HG02840 (cell line): ENCODE data around the gene HSPB8.

Experiments used
- ATAC-seq: cut with Tn5 transposase; IDR thresholded peaks from one replicate; pipeline ENCODE4 v1.9.1; 2021; ENCODE audit warnings: mild to moderate bottlenecking, moderate library complexity, moderate number of reproducible peaks; ENCODE audit not compliant: unreplicated experiment, low FRiP score

Gene HSPB8

GRCh38 chr12:119168721-119169120 is 10.0 kb upstream of the HSPB8 start:
- no peak for ATAC-seq

- no peak for ATAC-seq
These were observed 9.6 kb upstream of the HSPB8 start for GRCh38 chr12:119169150-119169549.

DNA sequence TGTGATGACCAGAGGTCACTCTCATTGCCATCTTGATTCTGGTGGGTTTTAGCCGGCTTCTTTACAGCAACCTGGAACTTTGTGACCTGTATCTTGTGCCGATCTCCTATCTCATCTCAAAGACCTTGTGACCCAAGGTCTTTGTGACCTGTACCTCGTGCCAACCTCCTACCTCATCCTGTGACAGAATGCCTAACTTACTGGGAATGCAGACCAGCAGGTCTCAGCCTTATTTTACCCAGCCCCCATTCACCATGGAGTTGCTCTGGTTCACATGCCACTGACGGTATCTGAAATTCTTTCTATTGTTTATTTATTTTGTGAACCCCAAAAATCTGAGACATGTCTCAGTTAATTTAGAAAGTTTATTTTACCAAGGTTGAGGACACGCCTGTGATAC is 7.4 kb upstream of the HSPB8 start:
- no peak for ATAC-seq

GRCh38 chr12:119171691-119172425 is 6.9 kb upstream of the HSPB8 start:
- ATAC-seq, result no peak

DNA sequence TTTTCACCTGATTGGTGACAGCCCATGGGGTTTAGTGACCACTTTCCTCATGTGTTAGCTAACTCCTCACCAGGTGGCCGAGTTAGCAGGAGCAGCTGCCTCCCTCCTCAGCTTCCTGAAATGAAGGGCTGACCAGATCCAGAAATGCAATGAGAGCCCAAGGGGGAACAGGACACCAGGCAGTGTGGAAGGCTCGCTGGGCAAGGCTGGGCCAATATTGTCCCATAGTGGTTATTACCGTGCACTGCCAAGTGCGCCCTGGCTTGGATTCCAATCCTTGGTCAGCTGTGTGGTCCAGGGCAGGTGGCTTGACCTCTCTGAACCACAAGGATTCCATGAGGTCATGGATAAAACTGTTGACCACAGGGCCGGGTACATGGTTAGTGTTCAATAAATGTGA is 3.6 kb upstream of the HSPB8 start:
- ATAC-seq, result no peak

- ATAC-seq, result no peak
These were observed 2.3 kb upstream of the HSPB8 start for GRCh38 chr12:119176267-119177055.

GRCh38 chr12:119177056-119177325 is 1.7 kb upstream of the HSPB8 start:
- no peak for ATAC-seq

DNA sequence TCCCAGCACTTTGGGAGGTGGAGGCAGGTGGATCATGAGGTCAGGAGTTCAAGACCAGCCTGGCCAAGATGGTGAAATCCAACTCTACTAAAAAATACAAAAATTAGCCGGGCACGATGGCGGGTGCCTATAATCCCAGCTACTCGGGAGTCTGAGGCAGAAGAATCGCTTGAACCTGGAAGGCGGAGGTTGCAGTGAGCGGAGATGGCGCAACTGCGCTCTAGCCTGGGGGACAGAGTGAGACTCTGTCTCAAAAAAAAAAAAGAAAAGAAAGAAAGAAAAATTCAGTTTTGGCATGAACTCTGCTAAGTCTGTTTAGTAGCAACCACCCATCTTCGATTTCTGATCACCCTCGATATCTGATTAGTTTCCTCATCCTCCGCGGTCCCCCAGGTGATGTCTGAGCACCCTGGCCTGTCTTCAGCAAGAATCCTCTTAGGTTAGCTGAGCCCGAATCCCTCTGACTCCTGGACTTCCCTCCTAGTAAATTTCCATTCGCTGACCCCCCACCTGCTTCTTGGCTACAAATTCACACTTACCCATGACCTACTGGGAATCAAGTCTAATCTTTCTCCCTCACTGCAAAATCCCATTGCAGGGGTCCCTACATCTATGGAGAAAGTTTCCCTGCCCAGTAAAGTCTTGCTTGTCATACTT is 879 bp upstream of the HSPB8 start:
- no peak for ATAC-seq

DNA sequence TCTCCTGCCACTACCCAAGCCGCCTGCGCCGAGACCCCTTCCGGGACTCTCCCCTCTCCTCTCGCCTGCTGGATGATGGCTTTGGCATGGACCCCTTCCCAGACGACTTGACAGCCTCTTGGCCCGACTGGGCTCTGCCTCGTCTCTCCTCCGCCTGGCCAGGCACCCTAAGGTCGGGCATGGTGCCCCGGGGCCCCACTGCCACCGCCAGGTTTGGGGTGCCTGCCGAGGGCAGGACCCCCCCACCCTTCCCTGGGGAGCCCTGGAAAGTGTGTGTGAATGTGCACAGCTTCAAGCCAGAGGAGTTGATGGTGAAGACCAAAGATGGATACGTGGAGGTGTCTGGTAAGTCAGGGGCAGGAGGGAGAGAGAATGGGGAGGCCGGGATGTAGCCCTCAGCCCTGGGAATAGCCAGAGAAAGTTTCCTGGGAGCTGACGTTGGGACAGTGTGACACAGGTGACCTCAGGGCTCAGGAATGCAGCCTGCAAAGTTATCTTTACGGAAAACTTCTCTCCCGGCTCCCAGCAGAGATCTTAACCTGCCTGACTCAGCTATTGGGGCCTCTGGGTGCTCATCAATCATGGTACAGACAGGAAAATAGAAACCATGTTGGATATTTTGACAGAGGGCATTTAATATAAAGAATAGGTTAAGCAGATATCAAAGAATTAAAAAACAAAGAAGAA is 747 bp downstream of the HSPB8 start:
- ATAC-seq, result no peak

DNA sequence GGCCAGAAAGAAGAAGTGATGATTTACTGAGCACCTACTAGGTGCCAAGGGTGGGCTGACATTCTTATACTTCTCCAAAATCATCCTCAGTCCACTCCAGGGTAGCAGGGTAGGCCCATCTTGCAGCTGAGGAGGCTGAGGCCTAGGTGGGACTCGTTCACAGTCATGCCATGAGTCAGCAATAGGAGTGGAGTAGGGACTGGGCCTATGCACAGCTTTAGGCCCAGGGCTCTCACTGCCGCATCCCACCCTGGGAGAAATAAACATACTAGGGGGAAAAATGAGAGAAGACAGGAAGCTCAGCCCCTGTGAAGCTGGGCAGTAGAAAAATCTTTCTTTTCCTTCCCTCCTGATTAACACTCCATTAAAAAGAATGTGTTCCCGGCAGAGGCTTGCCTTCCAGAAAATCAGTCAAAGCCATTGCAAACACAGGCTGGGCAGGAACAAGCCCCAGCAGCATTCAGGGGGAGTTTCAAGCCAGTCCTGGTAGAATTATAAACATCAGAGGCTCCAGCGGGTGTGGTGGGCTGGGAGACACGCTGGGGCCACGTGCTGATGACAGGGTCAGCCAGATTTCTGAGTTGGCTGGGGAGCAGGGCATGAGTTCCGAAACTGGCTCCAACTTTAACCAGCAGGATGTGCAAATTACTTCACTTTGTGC is 1.8 kb downstream of the HSPB8 start:
- no peak for ATAC-seq

GRCh38 chr12:119181202-119181601 is 2.5 kb downstream of the HSPB8 start:
- ATAC-seq, result no peak

DNA sequence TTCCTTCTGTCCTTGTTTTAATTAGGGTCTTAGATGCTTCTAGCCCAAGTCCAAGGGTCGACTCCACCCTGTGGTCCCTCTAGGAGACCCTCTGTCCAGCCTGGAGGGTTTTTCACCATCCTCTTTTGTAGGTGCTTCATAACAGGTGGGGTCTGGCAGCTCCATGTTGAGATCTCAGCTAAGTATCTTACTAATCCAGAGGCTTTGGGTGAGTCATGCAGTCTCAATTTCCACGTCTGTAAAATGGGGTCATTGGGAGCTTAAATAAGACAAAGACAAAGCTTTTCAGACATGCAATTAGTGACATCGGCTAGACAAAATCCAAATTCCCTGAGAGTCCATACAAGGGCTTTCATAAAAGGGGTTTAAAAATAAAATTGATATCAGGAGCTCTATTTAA is 3.2 kb downstream of the HSPB8 start:
- ATAC-seq, result no peak

DNA sequence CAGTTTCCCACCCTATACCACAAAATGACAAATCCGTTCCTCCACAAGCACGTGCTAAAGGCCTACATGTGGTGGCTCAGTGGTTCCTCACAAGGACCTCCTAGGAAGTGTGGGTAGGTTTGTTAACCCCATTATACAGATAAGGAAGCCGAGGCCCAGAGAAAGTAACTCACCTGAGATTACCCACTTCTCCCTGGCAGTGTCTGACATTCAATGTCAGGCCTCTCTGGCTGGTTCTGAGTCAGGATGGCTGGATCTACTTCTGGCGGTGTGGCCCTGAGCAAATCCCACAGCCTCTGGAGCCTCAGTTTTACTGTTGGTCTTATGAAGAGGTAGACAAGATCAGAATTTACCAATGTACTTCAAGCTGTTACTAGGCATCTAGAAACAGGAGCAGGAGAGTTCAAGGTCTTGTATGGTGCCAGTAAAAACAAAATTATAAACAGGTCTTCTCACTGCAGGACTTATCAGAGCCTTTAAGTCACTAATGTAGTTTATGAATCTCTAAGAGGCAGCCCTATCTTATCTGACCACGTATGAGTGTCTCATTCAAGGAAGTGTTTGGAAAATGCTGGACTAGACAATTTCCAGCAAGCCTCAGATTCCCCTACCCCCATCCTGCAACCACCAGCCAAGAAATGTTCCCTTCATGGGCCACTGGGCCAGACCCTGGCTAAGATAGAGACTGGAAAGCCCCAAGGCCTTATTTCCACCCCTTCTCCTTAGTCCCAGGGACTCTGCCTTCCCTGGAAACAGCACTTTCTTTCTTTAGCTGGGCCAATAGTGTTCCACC is 4.2 kb downstream of the HSPB8 start:
- ATAC-seq, result no peak

DNA sequence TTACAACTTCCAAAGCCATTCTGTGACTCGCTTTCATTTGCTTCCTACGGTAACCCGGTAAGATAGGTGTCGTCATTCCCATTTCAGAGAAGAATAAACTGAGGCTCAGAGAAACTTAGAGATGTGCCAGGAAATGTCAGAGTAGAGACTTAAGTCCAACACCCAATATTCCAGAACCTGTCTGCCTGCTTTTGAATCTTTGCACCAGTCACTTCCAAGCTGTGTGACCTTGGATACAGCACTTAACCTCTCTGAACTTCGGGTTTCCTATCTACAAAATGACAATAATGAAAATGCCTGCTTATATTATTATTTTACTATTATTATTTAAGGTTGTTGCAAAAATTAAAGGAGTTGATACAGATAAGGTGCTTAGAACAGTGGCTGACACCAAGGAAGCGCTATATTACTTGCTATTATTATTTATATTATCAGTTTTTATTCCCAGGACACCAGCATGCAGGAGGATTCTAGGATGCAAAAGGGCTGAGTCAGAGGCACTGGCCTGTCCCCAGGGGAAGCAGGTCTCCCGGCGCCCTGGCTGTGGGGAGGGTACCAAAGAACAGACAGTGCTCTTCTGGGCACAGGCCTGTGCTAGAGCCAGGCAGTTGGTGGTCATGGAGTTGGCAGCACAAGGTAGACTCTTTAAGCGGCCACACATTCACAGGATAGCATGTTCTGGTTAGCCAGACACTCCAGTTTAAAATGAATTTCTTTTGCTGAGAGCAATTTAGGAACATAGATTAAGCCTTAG is 5.4 kb downstream of the HSPB8 start:
- ATAC-seq, result no peak

DNA sequence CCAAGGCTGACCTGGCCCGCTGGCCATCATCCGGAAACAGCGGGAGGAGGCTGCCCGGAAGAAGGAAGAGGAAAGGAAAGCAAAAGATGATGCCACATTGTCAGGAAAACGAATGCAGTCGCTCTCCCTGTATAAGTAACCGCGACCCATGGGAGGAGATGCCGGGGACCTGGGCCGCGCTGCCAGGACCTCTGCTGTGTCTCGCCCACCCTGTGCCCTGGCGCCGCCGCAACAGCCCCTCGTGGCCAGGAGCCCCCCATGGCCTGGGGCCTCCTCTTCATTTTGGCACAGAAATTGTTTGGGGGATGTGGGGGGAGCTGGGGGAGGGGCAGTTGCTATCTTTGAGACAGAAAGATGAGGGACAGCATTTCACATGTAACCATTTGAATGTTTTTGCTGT is 16.5 kb downstream of the HSPB8 start:
- ATAC-seq, result no peak

- no peak for ATAC-seq
These were observed 19.7 kb downstream of the HSPB8 start for GRCh38 chr12:119198440-119198839.

- ATAC-seq, result no peak
These were observed 21.9 kb downstream of the HSPB8 start for GRCh38 chr12:119200601-119201000.

- no peak for ATAC-seq
These were observed 23.2 kb downstream of the HSPB8 start for GRCh38 chr12:119201789-119202543.
